NCI-H2029 treated with DMSO at 0.1 percent for 48 hours (cell line): Measurements from ENCODE around the gene TSPAN5.
"Not testable (repeated sequence)": the region's sequence is repeated elsewhere in the genome, so short reads cannot be mapped to it uniquely, and the experiment has no call there.

Experiments used
- DNase-seq: peaks from one replicate; lab custom pipeline; 2025; lab: John Stamatoyannopoulos, UW

The TSPAN5 gene

GRCh38 chr4:98546910-98547594, 111.4 kb downstream of the TSPAN5 start:
- no peak for DNase-seq

GRCh38 chr4:98544818-98545414, 113.5 kb downstream of the TSPAN5 start:
- no peak for DNase-seq

- no peak for DNase-seq
Measured at GRCh38 chr4:98544141-98544817, 114.1 kb downstream of the TSPAN5 start.

DNA sequence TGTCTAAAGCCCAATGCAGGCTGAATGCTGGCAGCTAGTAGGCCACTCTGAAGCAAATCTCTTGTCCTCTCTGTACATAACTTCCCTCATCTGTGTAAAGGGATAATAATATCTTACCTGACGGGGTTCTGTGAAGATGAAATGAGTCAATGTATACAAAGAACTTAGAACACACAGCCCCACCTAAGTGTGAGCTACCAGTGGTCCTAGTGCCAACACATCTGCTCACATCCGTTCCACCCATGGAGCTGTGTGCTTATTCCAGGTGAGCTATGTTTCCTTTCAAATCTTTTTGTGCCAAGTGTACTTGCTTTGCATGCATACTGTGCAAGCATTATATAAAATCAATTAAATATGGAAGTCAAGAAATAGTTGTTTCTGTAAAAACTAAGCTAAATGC, 116.4 kb downstream of the TSPAN5 start:
- DNase-seq = no peak

DNA sequence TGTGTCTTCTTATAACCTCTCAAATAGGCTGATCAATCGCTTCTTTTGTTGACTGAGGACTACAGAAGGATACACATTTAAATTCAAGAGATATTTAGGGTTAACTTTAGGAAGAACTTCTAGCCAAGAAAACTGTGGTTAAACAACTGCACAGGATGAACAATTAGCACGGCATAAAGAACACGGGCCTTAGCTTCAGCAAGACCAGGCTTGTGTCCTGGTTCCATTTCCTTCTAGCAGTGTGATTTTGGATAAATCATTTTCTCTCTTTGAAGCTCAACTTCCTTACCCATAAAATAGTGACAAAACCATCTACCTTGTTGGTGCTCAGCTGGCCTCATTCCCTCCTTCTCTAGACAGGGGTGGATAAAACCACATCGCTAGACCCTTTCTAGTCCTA, 117.6 kb downstream of the TSPAN5 start:
- DNase-seq = no peak

DNA sequence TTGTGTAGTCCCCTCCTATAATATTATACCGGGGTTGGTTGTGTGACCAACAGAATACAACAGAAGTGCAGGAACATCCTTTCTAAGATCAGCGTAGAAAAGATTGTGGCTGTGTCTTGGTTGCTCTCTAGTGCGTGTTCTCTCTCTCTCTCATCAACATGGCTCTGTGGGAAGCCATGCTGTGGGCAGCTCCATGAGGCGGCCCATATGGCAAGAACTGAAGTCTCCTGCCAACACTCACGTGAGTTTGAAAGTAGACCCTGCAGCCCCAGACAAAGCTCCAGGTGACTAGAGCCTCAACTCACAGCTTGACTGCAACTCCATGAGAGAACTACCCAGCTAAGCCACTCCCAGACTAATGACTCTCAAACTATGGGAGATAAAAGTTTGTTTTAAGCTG, 118.7 kb downstream of the TSPAN5 start:
- no peak for DNase-seq

DNA sequence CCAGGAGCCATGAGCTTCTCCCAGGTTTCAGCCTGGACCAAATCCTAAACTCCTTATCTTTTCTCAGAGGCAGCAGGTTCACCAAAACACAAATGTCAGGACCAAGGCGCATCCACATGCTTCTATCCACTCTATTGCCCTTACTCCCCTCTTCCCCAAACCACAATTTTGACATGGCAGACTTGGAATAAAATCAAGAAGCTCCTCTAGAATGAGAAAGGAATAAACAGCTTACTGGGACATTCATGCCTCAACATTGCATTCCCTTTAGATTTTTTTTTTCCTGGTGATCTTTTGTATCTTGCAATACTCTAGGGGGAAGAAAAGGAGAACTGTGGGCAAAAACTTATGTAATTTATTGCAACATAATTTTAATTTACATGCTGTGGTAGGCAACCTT, 119.1 kb downstream of the TSPAN5 start:
- no peak for DNase-seq

- no peak for DNase-seq
Measured at GRCh38 chr4:98536631-98537030, 121.8 kb downstream of the TSPAN5 start.

DNA sequence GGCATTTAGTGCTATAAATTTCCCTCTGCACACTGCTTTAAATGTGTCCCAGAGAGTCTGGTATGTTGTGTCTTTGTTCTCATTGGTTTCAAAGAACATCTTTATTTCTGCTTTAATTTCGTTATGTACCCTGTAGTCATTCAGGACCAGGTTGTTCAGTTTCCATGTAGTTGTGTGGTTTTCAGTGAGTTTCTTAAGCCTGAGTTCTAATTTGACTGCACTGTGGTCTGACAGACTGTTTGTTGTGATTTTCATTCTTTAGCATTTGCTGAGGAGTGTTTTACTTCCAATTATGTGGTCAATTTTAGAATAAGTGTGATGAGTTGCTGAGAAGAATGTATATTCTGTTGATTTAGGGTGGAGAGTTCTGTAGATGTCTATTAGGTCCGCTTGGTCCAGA, 124.3 kb downstream of the TSPAN5 start:
- not testable (repeated sequence) for DNase-seq

GRCh38 chr4:98530572-98530971, 127.8 kb downstream of the TSPAN5 start:
- DNase-seq = no peak

DNA sequence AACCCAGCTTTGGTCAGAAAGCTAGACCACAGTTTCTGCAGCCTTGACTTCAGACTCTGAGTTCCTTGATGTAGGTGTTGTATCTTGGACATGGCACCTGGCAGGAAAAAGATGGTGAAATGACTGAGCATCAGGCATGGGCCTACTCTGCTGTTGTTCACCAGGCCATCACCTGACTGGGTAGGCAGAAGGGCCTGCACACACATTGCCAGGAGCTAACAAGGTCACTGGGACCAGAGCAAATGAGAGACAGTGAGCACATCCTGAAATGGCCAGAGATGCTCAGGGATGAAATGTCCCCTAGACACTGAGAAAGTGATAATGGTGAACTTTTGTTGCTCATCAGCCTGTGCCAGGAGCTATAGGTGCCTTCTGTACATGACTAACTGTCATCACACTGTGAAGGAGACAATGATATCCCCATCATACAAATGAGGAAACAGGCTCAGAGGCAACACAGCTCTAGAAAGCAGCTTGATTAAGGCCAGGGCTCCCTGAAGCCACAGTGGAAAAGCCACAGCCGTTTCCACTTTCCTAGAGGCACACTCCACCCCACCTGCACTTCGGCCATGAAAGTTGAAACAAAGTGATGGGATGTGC, 128.3 kb downstream of the TSPAN5 start:
- DNase-seq = no peak

- DNase-seq = no peak
Measured at GRCh38 chr4:98528882-98529281, 129.5 kb downstream of the TSPAN5 start.

DNA sequence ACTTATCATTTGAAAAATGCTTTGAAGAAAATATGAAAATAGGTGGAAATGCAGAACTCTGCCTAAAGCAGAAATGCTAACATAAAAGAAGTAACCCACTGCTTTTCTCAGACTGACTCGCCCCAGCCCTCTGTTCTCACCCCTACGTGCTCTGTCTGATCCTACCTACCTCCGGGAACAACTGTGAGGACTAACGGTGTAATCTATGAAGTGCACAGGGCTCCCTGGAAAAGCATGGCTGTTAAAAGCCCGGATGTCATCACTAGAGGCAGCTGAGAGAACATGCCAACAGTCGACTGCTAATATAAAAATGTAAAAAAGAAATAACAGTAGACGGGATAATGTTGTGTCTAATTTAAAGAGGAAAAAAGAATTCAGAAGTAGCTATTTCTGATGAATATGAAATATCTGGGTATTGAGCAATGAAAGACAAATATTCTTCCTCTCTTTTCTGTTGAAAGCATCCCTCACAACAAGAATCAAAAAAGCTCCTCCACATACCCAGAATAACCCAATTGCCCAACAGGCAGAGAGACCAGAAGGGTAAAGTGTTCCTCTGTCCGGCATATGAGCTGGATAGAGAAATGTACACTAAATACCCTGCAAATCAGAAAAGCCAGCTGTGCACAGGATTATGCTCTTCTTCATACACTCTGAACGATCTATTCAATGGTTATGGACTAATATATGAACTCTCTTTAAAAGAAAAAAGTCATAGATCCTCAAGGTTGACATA, 130.7 kb downstream of the TSPAN5 start:
- no peak for DNase-seq

- DNase-seq = no peak
Measured at GRCh38 chr4:98524230-98524629, 134.2 kb downstream of the TSPAN5 start.

DNA sequence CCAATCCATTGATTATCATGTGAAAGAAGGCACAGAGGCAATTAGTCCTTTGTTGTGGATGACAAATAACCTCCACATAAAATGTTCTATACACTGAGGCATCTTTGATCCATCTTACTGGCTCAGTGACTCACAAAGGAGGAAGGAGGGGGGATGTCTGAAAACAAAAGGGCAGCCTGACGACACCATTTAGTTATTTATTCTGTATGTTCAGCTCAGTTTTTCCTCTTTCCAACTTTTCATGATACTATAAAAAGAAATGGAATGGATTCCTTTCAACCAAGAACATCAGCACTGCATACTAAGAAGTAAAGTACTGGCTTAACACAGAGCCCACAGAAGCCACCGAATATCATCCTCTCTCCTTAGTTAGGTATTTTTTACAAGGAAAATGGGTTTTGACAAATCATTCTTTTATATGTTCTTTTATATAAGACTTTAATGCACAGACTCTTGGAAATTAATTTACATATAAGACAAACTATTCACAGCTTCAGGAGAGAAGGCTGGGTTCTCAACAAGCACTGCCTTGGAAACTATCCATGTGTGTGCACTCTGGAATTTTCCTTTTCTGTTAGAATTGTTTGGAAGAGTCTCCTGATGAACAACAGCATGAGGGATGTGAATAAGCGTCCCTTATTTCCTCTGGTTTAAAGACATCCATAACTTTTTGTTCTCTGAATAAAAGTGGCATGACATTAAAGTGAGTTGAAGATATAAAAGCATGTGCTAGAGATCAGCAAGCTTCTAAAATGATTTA, 135.6 kb downstream of the TSPAN5 start:
- no peak for DNase-seq

GRCh38 chr4:98522062-98522461, 136.3 kb downstream of the TSPAN5 start:
- DNase-seq = no peak

DNA sequence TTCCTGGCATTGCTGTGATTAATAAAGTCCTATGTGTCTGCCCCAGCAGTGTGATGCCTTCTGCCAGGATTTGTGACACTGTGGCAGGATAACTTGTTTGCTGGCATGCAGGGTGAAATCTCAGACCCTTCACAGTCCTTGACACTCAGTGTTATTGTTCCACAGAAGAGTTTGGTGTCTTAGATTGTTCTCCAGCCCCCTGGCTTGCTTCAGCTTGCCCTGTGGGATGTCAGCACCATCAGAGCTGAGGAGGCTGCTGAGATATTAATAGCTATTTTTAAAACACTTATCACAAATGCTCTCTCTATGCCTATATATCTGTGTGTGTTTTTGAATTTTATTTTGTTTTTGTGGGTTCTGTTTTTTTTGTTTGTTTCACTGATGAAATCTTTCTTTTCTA, 136.9 kb downstream of the TSPAN5 start:
- no peak for DNase-seq

DNA sequence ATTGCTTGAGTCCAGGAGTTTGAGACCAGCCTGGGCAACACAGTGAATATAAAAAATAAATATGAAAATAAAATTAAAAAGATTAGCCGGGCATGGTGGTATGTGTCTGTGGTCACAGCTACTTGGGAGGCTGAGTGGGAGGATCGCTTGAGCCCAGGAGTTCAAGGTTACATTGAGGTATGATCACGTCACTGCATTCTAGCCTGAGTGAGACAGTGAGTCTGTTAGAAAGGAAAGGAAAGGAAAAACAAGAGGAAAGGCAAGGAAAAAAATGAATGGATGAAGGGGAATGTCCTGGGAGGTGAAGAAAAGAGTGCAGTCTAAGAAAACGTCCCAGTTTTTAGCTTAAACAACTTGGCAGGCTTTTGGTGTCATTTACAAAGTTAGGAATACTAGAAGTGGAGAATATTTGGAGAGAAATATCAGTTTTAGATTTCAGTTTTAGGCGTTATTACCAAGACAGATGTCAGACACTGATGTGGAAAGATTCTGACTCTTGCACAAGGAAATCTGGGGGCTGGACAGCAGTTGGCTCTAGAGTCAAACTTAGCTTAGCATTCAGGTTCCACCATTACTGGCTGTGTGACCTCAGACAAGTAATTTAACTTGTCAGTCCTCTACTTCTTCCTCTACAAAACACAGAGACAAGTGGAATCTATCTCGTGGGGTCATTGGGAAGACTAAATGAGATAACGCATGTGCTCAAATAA, 139.0 kb downstream of the TSPAN5 start:
- DNase-seq = no peak

DNA sequence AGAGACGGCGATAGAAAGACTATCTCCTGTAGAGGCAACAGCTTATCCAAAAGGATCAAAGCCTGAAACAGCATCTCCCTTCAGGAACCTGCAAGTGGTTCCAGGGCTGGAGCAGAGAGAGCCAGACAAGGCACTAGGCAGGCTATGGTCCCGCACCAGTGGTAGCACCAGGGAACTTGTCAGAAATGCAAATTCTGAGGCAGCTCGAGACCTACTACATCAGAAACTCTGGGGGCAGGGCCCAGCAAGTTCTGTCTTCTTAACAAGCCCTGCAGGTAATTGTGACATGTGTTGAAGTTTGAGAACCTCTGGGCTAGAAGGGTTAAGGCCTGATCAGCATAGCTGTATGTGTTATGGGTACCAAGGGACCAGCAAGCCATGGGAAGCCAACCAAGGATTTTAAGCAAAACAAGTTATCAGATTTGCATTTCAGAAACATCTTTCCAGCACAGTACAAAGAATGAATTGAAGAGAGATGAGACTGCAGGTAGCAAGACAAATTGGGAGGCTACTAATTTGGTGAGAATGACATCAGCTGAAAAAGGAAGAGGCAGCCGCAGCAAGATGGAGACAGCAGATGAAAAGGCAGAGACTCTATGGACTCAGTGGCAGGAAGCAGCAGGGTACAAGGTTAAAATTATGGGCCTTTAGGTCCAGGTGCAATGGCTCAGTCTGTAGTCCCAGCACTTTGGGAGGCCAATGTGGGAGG, 139.7 kb downstream of the TSPAN5 start:
- DNase-seq = no peak
